Measurements from ENCODE around the gene ERI3.

ERI3 gene

GRCh38 chr1:44265656-44266358, 89.2 kb downstream of the ERI3 start:
- in situ Hi-C loops (cut with MboI; ENCODE audit: low sequenced_read_pairs) = no loop called here

DNA sequence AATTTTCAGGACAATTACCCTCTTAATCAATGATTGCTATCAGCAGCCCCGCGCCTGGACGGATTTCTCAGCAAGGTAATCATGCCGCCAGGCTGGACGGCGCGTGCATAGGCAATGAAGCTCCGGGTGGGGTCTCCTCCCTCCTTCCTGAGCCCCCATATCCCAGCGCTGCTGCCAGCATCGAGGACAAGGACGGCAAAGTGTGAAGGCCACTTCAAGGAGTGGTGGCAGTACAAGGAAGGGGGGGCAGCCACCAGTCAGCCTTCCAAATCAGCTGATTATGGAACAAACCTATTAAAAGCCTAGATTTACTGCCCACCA, 90.6 kb downstream of the ERI3 start:
- in situ Hi-C loops (cut with MboI; ENCODE audit: low sequenced_read_pairs) = no loop called here

GRCh38 chr1:44263568-44264450, 91.2 kb downstream of the ERI3 start:
- in situ Hi-C loops (cut with MboI; ENCODE audit: low sequenced_read_pairs) = no loop called here

DNA sequence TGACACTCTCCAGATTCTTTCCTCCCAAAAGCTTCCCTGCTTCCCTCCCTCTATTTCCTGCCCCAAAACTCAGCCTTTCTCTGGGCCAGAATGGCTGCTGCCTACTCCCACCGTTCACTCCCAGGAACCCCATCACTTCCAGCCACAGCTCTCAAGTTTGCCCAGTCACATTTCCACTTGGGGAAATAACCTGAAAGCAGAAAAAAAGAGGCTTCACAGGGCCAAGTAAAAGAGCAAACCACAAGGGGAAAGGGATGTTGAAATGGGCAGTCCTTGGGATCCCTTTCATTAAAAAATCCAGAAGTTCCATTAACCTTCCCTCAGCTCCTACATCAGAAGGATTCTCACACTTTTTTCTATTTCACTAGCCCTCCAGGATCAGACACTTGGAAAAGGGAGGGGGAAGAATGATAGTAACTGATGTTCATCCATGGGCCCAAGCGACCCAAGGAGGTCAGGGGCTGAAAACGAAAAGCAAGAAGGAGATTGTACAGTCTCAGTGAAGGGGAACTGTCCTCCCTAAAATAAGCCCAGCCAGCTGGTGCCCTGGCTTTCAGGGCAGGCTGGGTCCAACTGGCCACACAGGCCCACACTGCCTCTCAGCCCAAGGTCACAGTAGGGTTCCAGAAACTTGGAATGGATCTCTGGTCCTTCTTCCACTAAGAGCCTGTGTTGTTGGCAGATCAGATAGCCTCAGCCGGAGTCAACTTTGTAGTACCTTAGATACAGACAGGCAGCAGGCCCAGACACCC, 92.1 kb downstream of the ERI3 start:
- in situ Hi-C loops (cut with MboI; ENCODE audit: low sequenced_read_pairs) = no loop called here

GRCh38 chr1:44262414-44262813, 92.6 kb downstream of the ERI3 start:
- in situ Hi-C loops (cut with MboI; ENCODE audit: low sequenced_read_pairs) = no loop called here

GRCh38 chr1:44261962-44262361, 93.1 kb downstream of the ERI3 start:
- in situ Hi-C loops (cut with MboI; ENCODE audit: low sequenced_read_pairs) = no loop called here

- in situ Hi-C loops (cut with MboI; ENCODE audit: low sequenced_read_pairs) = no loop called here
These were observed 93.8 kb downstream of the ERI3 start for GRCh38 chr1:44261171-44261817.

- in situ Hi-C loops (cut with MboI; ENCODE audit: low sequenced_read_pairs) = no loop called here
These were observed 94.3 kb downstream of the ERI3 start for GRCh38 chr1:44260792-44261170.

- in situ Hi-C loops (cut with MboI; ENCODE audit: low sequenced_read_pairs) = no loop called here
These were observed 96.0 kb downstream of the ERI3 start for GRCh38 chr1:44259090-44259489.

DNA sequence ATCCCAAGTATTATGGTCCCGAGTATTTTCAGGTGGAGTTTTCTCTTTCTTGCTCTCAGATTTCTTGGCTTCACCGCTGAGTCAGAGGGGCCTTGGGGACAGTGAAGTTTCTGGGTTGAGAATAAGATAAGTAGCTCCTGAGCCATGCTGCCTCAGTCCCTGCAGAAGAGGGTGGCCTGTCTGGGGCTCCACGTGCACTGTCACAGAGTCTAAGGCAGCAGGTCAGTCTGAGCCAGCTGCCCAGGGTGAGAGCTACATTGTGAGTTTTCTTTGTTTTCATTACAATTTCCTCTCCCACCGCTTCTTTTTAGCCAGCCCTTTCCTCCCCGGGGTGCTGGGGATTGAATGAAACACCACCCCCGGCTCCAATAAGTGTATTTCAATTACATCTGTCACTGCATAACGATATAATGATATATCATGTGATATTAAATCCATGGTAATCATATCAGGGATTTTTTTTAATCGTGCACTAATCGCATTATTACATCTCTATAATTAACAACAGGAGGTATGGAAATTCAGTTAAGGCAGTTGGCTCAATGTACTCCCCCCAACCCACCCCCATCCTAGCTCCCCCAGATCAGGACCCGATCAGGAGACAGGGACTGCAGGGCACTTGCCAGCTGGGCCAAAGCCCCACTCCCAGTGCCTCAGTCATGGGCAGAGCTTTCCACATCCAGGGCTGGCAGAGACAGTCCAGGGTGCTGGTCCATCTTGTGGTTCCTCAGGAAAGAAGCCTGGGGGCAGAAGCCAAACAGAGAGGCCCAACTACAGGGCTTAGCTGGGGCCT, 98.1 kb downstream of the ERI3 start:
- in situ Hi-C loops (cut with MboI; ENCODE audit: low sequenced_read_pairs) = no loop called here

DNA sequence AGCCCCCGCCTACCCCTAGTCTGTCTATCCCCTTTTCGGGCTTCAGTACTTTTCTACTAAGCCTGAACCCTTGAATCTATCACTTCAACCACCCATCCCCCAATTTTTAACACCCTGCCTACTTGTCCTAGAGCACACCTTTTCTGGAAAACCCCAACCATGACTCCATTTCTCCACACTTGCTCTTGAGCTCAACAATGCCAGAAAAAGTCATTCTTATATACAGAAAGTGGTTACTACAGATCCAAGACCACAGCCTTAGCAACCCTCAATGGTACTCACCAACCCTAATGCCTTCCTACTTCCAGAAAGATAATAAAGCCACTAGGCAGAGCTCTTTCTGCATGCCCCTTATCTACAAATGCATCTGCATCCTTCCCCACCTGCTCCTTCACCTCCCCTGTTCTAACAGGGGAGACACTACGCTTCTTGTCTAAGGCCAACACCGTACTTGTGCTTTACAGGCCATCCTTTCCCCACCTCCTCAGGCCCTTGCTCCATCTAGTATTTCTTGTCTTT, 100.6 kb downstream of the ERI3 start:
- in situ Hi-C loops (cut with MboI; ENCODE audit: low sequenced_read_pairs) = no loop called here

- in situ Hi-C loops (cut with MboI; ENCODE audit: low sequenced_read_pairs) = no loop called here
These were observed 102.9 kb downstream of the ERI3 start for GRCh38 chr1:44251989-44252671.

- in situ Hi-C loops (cut with MboI; ENCODE audit: low sequenced_read_pairs) = no loop called here
These were observed 103.6 kb downstream of the ERI3 start for GRCh38 chr1:44251486-44251885.

GRCh38 chr1:44250068-44250781, 104.8 kb downstream of the ERI3 start:
- in situ Hi-C loops (cut with MboI; ENCODE audit: low sequenced_read_pairs) = no loop called here

- in situ Hi-C loops (cut with MboI; ENCODE audit: low sequenced_read_pairs) = no loop called here
These were observed 105.5 kb downstream of the ERI3 start for GRCh38 chr1:44249543-44249942.

DNA sequence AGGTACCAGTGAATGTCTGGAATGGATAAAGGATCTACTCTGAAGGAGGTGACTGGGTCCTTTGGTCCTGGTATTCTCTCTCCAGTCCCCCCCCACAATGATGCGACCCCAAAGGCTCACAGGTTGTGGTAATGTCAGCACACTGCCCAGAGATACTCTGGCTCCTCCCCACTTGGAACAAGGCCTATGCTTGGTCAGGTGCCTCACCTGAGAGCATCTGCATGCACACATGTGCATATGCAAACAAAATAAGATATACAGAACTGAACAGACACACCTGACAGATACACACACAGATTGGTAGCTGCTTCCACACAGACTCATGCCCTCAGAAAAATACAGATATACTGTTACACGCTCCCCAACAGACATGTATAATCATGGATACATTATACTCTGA, 108.3 kb downstream of the ERI3 start:
- in situ Hi-C loops (cut with MboI; ENCODE audit: low sequenced_read_pairs) = no loop called here

- in situ Hi-C loops (cut with MboI; ENCODE audit: low sequenced_read_pairs) = no loop called here
These were observed 110.1 kb downstream of the ERI3 start for GRCh38 chr1:44244986-44245385.

- in situ Hi-C loops (cut with MboI; ENCODE audit: low sequenced_read_pairs) = no loop called here
These were observed 111.1 kb downstream of the ERI3 start for GRCh38 chr1:44243782-44244495.
